Measurements from ENCODE around the gene COMMD10. TPM values are rescaled to one million over a fixed set of nuclear protein-coding genes. Genes with fewer than 3 reads are reported as not detected.

Gene COMMD10
- total RNA-seq, 4 donors from 2014 or later = 15.3 to 38.1 (median 20.0) TPM

GRCh38 chr5:116329503-116329902 lies 244.7 kb downstream of the COMMD10 start:
- peaks cover 0 to 56% (median 0%) of the 10 kb centered on the region in 3 donors for H3K36me3 ChIP-seq
- H3K4me1 ChIP-seq = no peaks in the 10 kb centered on the region
- H3K9me3 ChIP-seq = peaks cover 0 to 53% (median 5%) of the 10 kb centered on the region in 4 donors
- no peak for TF ChIP-seq EP300 (IDR thresholded peaks at IDR 0.05)
- no peak for TF ChIP-seq POLR2A (IDR thresholded peaks at IDR 0.05)
- no peak for TF ChIP-seq CTCF (IDR thresholded peaks at IDR 0.05)
- no peak overlapping the region for H3K4me3 ChIP-seq
- no peaks in the 10 kb centered on the region for H3K27me3 ChIP-seq
- H3K27ac ChIP-seq = no peak overlapping the region
- 82 to 95% methylated on average over 5 of the region's 5 CpGs for WGBS, 2 donors
- DNase-seq (ENCODE audit: low spot score in 2 of 2) = no peak

GRCh38 chr5:116340799-116341198 lies 256.0 kb downstream of the COMMD10 start:
- WGBS, 2 donors = 94 to 97% methylated on average over 2 of the region's 2 CpGs
- H3K27me3 ChIP-seq = no peaks in the 10 kb centered on the region
- no peaks in the 10 kb centered on the region for H3K4me1 ChIP-seq
- H3K4me3 ChIP-seq = no peak overlapping the region
- H3K9me3 ChIP-seq = peaks cover 0 to 30% (median 3%) of the 10 kb centered on the region in 4 donors
- no peaks in the 10 kb centered on the region for H3K36me3 ChIP-seq
- DNase-seq (ENCODE audit: low spot score in 2 of 2) = no peak
- H3K27ac ChIP-seq = no peak overlapping the region
- TF ChIP-seq EP300 (IDR thresholded peaks at IDR 0.05) = no peak
- TF ChIP-seq CTCF (IDR thresholded peaks at IDR 0.05) = no peak
- TF ChIP-seq POLR2A (IDR thresholded peaks at IDR 0.05) = no peak

Small RNA genes within 50 kb of the gene (small RNA-seq; reads per million reads assigned to genes)
- gene HMGN2P27 = not detected
- not detected for gene RNU6-644P

Other genes with a start within 250 kb of the COMMD10 start
- gene ATG12, start 243.5 kb upstream of the COMMD10 start, total RNA-seq = 10 to 100 TPM; 36.0 to 68.1 (median 49.7) TPM
- 10 to 100 TPM; 46.0 to 72.0 (median 46.6) TPM for gene AP3S1, start 243.1 kb upstream of the COMMD10 start, total RNA-seq
- gene LVRN, start 122.5 kb upstream of the COMMD10 start, total RNA-seq = 10 to 100 TPM in 3 of 4 donors, 1 to 10 TPM in 1; 4.2 to 15.9 (median 11.7) TPM
- gene ARL14EPL, start 52.6 kb upstream of the COMMD10 start, total RNA-seq = under 1 TPM in 1 of 4 donors, not detected in 3; 0.21 TPM